GM21528 (cell line): ENCODE measurements around the gene MOB3C.

Source experiments
- ATAC-seq: cut with Tn5 transposase; IDR thresholded peaks from one replicate; pipeline ENCODE4 v1.9.1; 2021; ENCODE audit warnings: mild to moderate bottlenecking, moderate library complexity; ENCODE audit not compliant: unreplicated experiment, low FRiP score

The MOB3C gene

GRCh38 chr1:46639547-46639946 lies 22.9 kb upstream of the MOB3C start:
- ATAC-seq = no peak

GRCh38 chr1:46638921-46639320 lies 22.3 kb upstream of the MOB3C start:
- ATAC-seq = no peak

DNA sequence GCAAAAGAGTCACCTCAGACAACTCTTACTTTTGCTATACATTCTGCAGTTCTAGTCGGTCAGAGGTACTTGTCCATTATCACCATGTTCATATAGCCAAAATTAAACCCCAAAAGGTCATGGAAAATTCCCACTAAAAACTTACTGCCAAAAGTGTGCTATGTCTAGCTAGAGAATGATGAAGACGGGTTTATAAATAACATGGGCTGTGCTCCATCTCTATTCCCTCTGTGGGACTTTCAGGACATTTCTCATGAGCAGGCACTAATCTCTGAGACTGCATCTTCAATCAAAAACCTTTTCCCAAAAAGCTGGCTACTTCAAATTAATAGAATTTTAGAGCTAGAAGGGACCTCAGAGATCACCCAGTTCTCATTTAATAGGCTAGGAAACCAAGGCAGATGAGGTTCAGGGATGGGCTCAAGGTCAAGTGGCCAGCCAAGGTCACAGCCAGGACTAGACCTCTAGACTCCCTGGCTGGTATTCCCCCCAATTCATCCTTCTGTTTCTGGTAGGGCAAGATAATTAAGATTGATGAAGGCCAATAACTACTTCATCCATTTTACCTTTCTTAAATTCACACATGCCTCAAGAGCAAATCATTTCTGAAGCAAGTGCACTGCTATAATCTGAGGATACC lies 21.0 kb upstream of the MOB3C start:
- ATAC-seq = no peak

DNA sequence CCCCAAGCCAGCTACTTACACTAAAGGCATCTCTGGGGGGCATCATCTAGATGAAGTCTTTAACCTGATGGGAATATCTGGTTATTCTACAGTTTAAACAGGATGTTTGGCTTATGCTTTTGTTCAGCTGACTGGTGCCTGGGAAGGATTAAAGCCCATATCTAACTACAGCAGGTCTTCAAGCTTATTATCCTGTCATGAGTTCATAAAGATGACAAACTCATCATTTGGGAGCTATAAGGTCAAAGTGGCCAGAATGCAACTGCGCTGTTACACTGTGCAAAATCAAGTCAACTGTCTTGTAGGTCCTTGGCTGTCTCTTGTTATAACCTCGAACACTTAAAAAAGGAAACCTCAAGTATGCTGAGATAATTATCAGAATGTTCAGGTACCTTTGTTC lies 18.6 kb upstream of the MOB3C start:
- ATAC-seq = no peak

DNA sequence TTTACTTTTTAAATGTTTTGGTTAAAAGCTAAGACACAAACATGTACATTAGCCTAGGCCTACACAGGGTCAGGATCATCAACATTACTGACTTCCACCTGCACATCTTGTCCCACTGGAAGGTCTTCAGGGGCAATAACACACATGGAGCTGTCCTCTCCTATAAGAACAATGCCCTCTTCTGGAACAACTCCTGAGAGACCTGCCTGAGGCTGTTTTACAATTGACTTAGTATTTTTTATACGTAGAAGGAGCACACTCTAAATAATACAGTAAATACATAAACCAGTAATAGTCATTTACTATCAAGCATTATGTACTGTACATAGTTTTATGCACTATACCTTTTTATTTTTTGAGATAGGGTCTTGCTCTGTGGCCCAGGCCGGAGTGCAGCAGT lies 14.1 kb upstream of the MOB3C start:
- ATAC-seq = no peak

- ATAC-seq = no peak
Observed at GRCh38 chr1:46623743-46624644, 7.4 kb upstream of the MOB3C start.

DNA sequence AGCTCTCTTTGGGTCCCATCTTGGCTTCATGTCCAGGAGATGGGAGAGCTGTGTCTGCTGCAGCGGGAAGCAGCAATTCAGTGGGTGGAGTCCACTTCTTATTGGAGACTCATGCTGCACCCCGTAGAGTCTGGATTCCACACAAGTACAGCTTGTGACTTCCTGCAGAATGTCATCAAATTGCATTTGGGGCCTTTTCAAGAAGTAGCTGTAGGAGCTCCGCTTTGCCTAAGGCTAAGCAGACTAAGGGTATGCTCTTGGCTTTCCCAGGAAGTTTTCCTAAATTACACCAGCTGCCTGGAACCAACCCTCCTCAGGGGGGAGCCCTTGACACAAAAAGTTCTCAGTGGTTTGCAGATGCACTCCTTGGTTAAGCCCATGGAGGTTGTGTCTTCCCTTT lies 5.7 kb upstream of the MOB3C start:
- no peak for ATAC-seq

DNA sequence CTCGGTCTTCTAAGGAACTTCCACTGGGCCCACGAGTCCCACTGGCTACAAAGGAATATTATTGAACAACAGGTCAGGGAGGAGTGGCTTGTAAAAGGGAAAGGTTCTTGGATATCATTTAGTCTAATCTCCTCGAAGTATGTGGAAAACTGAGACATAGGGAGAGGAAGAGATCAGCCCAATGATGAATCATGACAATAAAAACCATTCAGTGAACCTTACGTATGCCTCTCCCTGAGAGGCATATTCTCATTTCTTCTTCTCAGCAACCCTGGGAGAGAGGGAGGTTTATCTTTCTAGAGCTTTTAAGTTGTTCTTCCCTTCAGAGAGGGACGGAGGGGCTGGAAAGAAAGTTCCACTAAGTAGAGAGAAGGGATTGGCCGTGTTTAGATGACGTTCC lies 5.3 kb upstream of the MOB3C start:
- ATAC-seq = no peak

GRCh38 chr1:46619656-46620258 lies 3.1 kb upstream of the MOB3C start:
- ATAC-seq = no peak

- ATAC-seq = no peak
Observed at GRCh38 chr1:46618754-46619415, 2.3 kb upstream of the MOB3C start.

GRCh38 chr1:46617833-46618232 lies 1.2 kb upstream of the MOB3C start:
- no peak for ATAC-seq

GRCh38 chr1:46617108-46617800 lies 643 bp upstream of the MOB3C start:
- no peak for ATAC-seq

GRCh38 chr1:46615735-46616134 lies 876 bp downstream of the MOB3C start:
- ATAC-seq = no peak

- no peak for ATAC-seq
Observed at GRCh38 chr1:46615088-46615487, 1.5 kb downstream of the MOB3C start.

DNA sequence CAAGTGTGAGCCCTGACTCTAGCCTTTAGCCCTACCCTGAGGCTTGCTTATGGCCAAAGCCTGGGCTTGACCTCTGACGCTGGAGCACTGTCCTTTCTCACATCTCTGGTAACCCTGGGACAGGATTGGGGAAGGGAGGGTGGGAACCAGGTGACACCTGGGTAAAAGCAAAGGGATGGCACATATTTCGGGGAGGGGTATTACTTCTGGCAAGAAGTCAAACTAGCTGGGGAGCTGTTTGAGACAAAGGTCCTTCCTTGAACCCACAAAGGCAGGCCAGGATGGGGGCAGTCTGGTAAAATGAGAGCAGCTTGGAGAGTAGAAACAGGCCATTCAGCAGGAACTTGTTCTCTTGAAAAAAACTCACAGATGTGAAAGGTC lies 2.0 kb downstream of the MOB3C start:
- ATAC-seq = no peak

- peak; percentile 42 for ATAC-seq
Observed at GRCh38 chr1:46613661-46614603, 2.7 kb downstream of the MOB3C start.

GRCh38 chr1:46612937-46613660 lies 3.5 kb downstream of the MOB3C start:
- ATAC-seq = no peak

GRCh38 chr1:46611691-46612221 lies 4.9 kb downstream of the MOB3C start:
- no peak for ATAC-seq
